ENCODE measurements around the gene CLMP. TPM values are rescaled to one million over a fixed set of nuclear protein-coding genes. Genes with fewer than 3 reads are reported as not detected.

Gene CLMP
- total RNA-seq, 2 experiments from 2014 or later: 0.06 to 0.19 TPM

GRCh38 chr11:123122341-123122740 is 72.7 kb downstream of the CLMP start:
- H3K36me3 Mint-ChIP-seq (ENCODE audit: low read depth): no peaks in the 10 kb centered on the region
- no peak overlapping the region for H3K4me3 Mint-ChIP-seq
- no peaks in the 10 kb centered on the region for H3K9me3 Mint-ChIP-seq
- Histone ChIP-seq H3K36me3 (ENCODE audit: insufficient read depth, low read length) (no peaks in the 10 kb centered on the region), H3K9me3 (ENCODE audit: control insufficient read depth in 1 of 2, insufficient read depth in 1 of 2, low read length in 2 of 2) (no peaks in the 10 kb centered on the region), H3K4me1 (ENCODE audit: insufficient read depth, low read length) (no peaks in the 10 kb centered on the region), H3K27ac (ENCODE audit: low read depth in 1 of 2, low read length in 2 of 2) (no peak overlapping the region), H3K4me3 (ENCODE audit: low read length) (no peak overlapping the region), H3K27me3 (ENCODE audit: control insufficient read depth in 1 of 2, insufficient read depth in 2 of 2, low read length in 2 of 2) (no peaks in the 10 kb centered on the region)
- no peaks in the 10 kb centered on the region for H3K4me1 Mint-ChIP-seq (ENCODE audit: low read depth)
- ChIA-PET POLR2A (no interaction called here), CTCF (no interaction called here)
- intact Hi-C loops (cut with DNase I, micrococcal nuclease): no loop called here
- DNase-seq (no peak), ATAC-seq (ENCODE audit: poor library complexity) (no peak)
- no peak for TF ChIP-seq CTCF (IDR thresholded peaks at IDR 0.05)
- H3K27ac Mint-ChIP-seq: no peak overlapping the region
- H3K27me3 Mint-ChIP-seq: peaks cover 17% of the 10 kb centered on the region

- intact Hi-C loops (cut with DNase I, micrococcal nuclease): loop anchor here in 1 of 2 experiments (10.0 kb wide), 1 partner anchor 232 kb away; the partner anchor contains the start of gene JHY
- Mint-ChIP-seq H3K4me3 (no peak overlapping the region), H3K27ac (no peak overlapping the region), H3K9me3 (peaks cover 3% of the 10 kb centered on the region), H3K27me3 (peaks cover 5% of the 10 kb centered on the region), H3K36me3 (ENCODE audit: low read depth) (no peaks in the 10 kb centered on the region), H3K4me1 (ENCODE audit: low read depth) (no peaks in the 10 kb centered on the region)
- Histone ChIP-seq H3K27ac (ENCODE audit: low read depth in 1 of 2, low read length in 2 of 2) (no peak overlapping the region), H3K9me3 (ENCODE audit: control insufficient read depth in 1 of 2, insufficient read depth in 1 of 2, low read length in 2 of 2) (peaks cover 6 to 7% of the 10 kb centered on the region in 2 experiments), H3K36me3 (ENCODE audit: insufficient read depth, low read length) (no peaks in the 10 kb centered on the region), H3K4me3 (ENCODE audit: low read length) (no peak overlapping the region), H3K4me1 (ENCODE audit: insufficient read depth, low read length) (no peaks in the 10 kb centered on the region), H3K27me3 (ENCODE audit: control insufficient read depth in 1 of 2, insufficient read depth in 2 of 2, low read length in 2 of 2) (no peaks in the 10 kb centered on the region)
- TF ChIP-seq CTCF (IDR thresholded peaks at IDR 0.05): no peak
- ChIA-PET POLR2A (no interaction called here), CTCF (no interaction called here)
- DNase-seq (no peak), ATAC-seq (ENCODE audit: poor library complexity) (no peak)
Measured at GRCh38 chr11:123116486-123116885, 78.6 kb downstream of the CLMP start.

DNA sequence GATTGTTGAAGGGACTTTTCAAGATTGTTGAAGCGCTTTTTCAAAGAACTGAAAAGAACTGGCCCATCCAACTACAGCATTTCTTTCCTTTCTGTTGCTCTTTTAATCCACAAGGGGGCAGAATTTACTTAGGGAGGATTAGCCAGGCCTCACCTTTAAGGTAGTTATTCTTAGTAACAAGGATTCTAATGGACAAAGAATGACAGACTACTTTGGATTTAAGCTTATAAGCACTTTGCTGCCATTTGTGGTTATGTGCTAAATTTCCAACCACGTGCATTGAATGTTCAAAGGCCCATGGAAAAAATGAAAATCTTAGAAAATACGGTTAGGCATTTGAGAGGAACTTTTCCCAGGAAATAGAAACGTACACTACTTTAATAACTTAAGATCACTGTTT is 83.6 kb downstream of the CLMP start:
- Histone ChIP-seq H3K36me3 (ENCODE audit: insufficient read depth, low read length) (no peaks in the 10 kb centered on the region), H3K27ac (ENCODE audit: low read depth in 1 of 2, low read length in 2 of 2) (no peak overlapping the region), H3K27me3 (ENCODE audit: control insufficient read depth in 1 of 2, insufficient read depth in 2 of 2, low read length in 2 of 2) (no peaks in the 10 kb centered on the region), H3K4me3 (ENCODE audit: low read length) (no peak overlapping the region), H3K9me3 (ENCODE audit: control insufficient read depth in 1 of 2, insufficient read depth in 1 of 2, low read length in 2 of 2) (peaks cover 6 to 7% of the 10 kb centered on the region in 2 experiments), H3K4me1 (ENCODE audit: insufficient read depth, low read length) (no peaks in the 10 kb centered on the region)
- Mint-ChIP-seq H3K9me3 (peaks cover 3% of the 10 kb centered on the region), H3K4me1 (ENCODE audit: low read depth) (no peaks in the 10 kb centered on the region), H3K27me3 (no peaks in the 10 kb centered on the region), H3K4me3 (no peak overlapping the region), H3K27ac (no peak overlapping the region), H3K36me3 (ENCODE audit: low read depth) (no peaks in the 10 kb centered on the region)
- DNase-seq (peak in 3 of 14 experiments; percentile 59 to 63 (median 61)), ATAC-seq (ENCODE audit: poor library complexity) (peak; percentile 48)
- CTCF ChIA-PET: interaction anchor here (0.6 to 2.0 kb wide), 5 partner anchors 11 to 150 kb away, joined by 3 to 6 read pairs (median 3); no protein-coding TSS in a partner anchor
- TF ChIP-seq CTCF (IDR thresholded peaks at IDR 0.05): peak; percentile 83
- intact Hi-C loops (cut with DNase I, micrococcal nuclease): loop anchor here (1.0 to 10.0 kb wide), 3 partner anchors 136 to 366 kb away; partner anchors contain the start of gene JHY (in 1 of the 2)
- POLR2A ChIA-PET: interaction anchor here (0.8 to 4.7 kb wide), 3 partner anchors 42 to 136 kb away, joined by 3 to 33 read pairs (median 10); partner anchors contain the start of gene HSPA8
